HepG2 (cell line): ENCODE measurements around the gene TGFBR1. TPM values are rescaled to one million over a fixed set of nuclear protein-coding genes. Genes with fewer than 3 reads are reported as not detected.

Source experiments
- NCOA2 ChIP-seq: sonication (generic); formaldehyde crosslinking; IDR thresholded peaks from 2 replicates; pipeline ENCODE4 v1.8.0; 2022; ENCODE audit warnings: inconsistent platforms
- SMAD9 ChIP-seq: sonication (generic); formaldehyde crosslinking; IDR thresholded peaks from 2 replicates; pipeline ENCODE4 v1.5.1; 2020; ENCODE audit warnings: mild to moderate bottlenecking, missing genetic modification reagents
- SRSF9 ChIP-seq: fragments of 200-400 bp; formaldehyde crosslinking; IDR thresholded peaks from 2 replicates; pipeline ENCODE4 v1.6.1; 2018; ENCODE audit warnings: borderline replicate concordance, mild to moderate bottlenecking, low read depth, low read length; ENCODE audit not compliant: insufficient read depth, poor library complexity, severe bottlenecking
- SUZ12 ChIP-seq: fragments of 150-350 bp; IDR thresholded peaks from 2 replicates; pipeline ENCODE4 v1.6.1; 2014; ENCODE audit warnings: low read depth, low read length
- ZNF891 ChIP-seq: sonication (generic); formaldehyde crosslinking; IDR thresholded peaks from 2 replicates; pipeline ENCODE4 v1.5.0; 2020; ENCODE audit warnings: mild to moderate bottlenecking, missing genetic modification reagents
- ZSCAN20 ChIP-seq: sonication (generic); formaldehyde crosslinking; IDR thresholded peaks from 2 replicates; pipeline ENCODE4 v1.4.0; 2020; ENCODE audit warnings: missing genetic modification reagents, mild to moderate bottlenecking, borderline replicate concordance
- polyA plus RNA-seq, 8 experiments: library from polyadenylated mRNA; depleted of rRNA in 3 of 8; stranded (reverse) in 7 of 8; unstranded in 1 of 8; fragments of >200 nt; fragmentation: Illumina TruSeq in 4 of 8; extraction: Trizol in 4 of 8; gene quantifications; 2 replicates each; pipeline versions ENCODE4 v1.2.1 to v1.2.3, GENCODE V29; 2011 to 2016; ENCODE audit warnings: low read depth in 4 of 8, missing spikeins in 1 of 8, mixed read lengths in 1 of 8; ENCODE audit not compliant: insufficient read depth in 1 of 8
- total RNA-seq, 5 experiments: library from RNA; depleted of rRNA; stranded (reverse); fragments of >200 nt; fragmentation: Illumina TruSeq; extraction: Trizol; gene quantifications; 2 replicates each; pipeline ENCODE4 v1.2.3, GENCODE V29; 2016; ENCODE audit warnings: low read depth in 1 of 5
- TF ChIP-seq, protein P1 (sequence below), 2 experiments: fragments of 450-650 bp in 1 of 2; sonication (generic) in 1 of 2; formaldehyde crosslinking in 1 of 2; IDR thresholded peaks; 2 replicates each; pipeline versions ENCODE4 v1.6.1 to v1.8.0; 2016 to 2022; ENCODE audit warnings: antibody characterized with exemption in 1 of 2, mild to moderate bottlenecking in 1 of 2, missing genetic modification reagents in 1 of 2
- TF ChIP-seq, protein P2 (sequence below): fragments of 450-650 bp; IDR thresholded peaks from 2 replicates; pipeline ENCODE4 v1.6.1; 2016
- TF ChIP-seq, protein P3 (sequence below): sonication (generic); formaldehyde crosslinking; IDR thresholded peaks from 2 replicates; pipeline ENCODE4 v1.5.1; 2020; ENCODE audit warnings: mild to moderate bottlenecking, missing genetic modification reagents, moderate library complexity
- TF ChIP-seq, protein P4 (sequence below): sonication (generic); formaldehyde crosslinking; IDR thresholded peaks from 2 replicates; pipeline ENCODE4 v1.4.0; 2020; ENCODE audit warnings: missing genetic modification reagents

Gene TGFBR1
- total and polyA plus RNA-seq, 2 of the 13 experiments (the other 11 are each of a cell fraction or from before 2014, with no cell fraction given) = 16.8 to 23.9 TPM

DNA sequence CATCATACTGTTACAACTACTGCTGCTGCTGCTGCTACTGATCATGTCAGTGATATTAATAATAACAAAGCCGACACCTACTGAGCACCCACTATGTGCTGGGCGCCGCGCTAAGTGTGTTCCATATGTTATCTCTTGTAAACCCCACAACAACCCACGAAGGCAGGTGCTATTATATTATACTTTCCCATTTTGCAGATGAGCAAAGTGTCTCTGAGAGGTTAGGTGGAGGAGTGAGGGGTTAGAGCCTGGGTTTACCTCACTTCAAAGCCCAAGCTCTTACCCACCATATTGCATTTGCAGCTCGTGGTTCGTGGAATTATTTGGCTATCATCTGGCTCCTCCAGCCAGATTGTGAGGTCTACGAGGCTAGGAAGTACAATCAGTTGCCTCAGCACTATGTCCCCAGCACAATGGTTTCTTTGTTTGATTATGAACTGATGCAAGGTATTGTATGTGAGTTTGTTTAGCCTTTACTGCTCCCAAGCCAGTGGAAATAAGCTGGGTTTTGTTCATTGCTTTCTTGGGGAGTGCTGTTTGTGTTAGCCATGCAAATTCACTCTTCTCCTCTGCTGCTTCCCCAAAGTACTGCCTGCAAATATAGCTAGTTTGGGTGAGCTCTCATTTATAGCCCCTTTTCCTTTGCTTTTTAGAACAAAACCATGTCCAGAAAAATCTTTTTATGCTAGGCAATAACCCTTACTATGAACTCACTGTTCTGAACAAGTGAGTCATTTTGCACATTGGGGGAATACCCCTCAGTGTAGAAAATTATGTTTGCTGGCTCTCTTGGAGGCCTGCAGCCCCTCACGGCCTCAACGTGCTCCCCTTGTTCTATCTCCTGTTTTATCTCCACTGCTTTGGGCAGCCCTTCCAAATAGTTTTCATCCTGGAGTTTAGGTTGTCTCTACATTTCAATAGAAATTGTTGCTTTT, 68.9 kb downstream of the TGFBR1 start (continued):
- TF ChIP-seq, protein P1, sequence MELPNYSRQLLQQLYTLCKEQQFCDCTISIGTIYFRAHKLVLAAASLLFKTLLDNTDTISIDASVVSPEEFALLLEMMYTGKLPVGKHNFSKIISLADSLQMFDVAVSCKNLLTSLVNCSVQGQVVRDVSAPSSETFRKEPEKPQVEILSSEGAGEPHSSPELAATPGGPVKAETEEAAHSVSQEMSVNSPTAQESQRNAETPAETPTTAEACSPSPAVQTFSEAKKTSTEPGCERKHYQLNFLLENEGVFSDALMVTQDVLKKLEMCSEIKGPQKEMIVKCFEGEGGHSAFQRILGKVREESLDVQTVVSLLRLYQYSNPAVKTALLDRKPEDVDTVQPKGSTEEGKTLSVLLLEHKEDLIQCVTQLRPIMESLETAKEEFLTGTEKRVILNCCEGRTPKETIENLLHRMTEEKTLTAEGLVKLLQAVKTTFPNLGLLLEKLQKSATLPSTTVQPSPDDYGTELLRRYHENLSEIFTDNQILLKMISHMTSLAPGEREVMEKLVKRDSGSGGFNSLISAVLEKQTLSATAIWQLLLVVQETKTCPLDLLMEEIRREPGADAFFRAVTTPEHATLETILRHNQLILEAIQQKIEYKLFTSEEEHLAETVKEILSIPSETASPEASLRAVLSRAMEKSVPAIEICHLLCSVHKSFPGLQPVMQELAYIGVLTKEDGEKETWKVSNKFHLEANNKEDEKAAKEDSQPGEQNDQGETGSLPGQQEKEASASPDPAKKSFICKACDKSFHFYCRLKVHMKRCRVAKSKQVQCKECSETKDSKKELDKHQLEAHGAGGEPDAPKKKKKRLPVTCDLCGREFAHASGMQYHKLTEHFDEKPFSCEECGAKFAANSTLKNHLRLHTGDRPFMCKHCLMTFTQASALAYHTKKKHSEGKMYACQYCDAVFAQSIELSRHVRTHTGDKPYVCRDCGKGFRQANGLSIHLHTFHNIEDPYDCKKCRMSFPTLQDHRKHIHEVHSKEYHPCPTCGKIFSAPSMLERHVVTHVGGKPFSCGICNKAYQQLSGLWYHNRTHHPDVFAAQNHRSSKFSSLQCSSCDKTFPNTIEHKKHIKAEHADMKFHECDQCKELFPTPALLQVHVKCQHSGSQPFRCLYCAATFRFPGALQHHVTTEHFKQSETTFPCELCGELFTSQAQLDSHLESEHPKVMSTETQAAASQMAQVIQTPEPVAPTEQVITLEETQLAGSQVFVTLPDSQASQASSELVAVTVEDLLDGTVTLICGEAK (IDR thresholded peaks at IDR 0.05) = no peak
- TF ChIP-seq, protein P1 (CRISPR knock-in tag; IDR thresholded peaks at IDR 0.05) = no peak
- TF ChIP-seq, protein P2, sequence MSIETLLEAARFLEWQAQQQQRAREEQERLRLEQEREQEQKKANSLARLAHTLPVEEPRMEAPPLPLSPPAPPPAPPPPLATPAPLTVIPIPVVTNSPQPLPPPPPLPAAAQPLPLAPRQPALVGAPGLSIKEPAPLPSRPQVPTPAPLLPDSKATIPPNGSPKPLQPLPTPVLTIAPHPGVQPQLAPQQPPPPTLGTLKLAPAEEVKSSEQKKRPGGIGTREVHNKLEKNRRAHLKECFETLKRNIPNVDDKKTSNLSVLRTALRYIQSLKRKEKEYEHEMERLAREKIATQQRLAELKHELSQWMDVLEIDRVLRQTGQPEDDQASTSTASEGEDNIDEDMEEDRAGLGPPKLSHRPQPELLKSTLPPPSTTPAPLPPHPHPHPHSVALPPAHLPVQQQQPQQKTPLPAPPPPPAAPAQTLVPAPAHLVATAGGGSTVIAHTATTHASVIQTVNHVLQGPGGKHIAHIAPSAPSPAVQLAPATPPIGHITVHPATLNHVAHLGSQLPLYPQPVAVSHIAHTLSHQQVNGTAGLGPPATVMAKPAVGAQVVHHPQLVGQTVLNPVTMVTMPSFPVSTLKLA = no peak
- TF ChIP-seq NCOA2 (CRISPR knock-in tag) (no peak), ZNF891 (no peak), SRSF9 (no peak), SUZ12 (no peak), ZSCAN20 (CRISPR knock-in tag) (no peak), SMAD9 (CRISPR knock-in tag) (no peak)
- TF ChIP-seq, protein P3, sequence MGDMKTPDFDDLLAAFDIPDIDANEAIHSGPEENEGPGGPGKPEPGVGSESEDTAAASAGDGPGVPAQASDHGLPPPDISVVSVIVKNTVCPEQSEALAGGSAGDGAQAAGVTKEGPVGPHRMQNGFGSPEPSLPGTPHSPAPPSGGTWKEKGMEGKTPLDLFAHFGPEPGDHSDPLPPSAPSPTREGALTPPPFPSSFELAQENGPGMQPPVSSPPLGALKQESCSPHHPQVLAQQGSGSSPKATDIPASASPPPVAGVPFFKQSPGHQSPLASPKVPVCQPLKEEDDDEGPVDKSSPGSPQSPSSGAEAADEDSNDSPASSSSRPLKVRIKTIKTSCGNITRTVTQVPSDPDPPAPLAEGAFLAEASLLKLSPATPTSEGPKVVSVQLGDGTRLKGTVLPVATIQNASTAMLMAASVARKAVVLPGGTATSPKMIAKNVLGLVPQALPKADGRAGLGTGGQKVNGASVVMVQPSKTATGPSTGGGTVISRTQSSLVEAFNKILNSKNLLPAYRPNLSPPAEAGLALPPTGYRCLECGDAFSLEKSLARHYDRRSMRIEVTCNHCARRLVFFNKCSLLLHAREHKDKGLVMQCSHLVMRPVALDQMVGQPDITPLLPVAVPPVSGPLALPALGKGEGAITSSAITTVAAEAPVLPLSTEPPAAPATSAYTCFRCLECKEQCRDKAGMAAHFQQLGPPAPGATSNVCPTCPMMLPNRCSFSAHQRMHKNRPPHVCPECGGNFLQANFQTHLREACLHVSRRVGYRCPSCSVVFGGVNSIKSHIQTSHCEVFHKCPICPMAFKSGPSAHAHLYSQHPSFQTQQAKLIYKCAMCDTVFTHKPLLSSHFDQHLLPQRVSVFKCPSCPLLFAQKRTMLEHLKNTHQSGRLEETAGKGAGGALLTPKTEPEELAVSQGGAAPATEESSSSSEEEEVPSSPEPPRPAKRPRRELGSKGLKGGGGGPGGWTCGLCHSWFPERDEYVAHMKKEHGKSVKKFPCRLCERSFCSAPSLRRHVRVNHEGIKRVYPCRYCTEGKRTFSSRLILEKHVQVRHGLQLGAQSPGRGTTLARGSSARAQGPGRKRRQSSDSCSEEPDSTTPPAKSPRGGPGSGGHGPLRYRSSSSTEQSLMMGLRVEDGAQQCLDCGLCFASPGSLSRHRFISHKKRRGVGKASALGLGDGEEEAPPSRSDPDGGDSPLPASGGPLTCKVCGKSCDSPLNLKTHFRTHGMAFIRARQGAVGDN (CRISPR knock-in tag) = no peak
- TF ChIP-seq, protein P4, sequence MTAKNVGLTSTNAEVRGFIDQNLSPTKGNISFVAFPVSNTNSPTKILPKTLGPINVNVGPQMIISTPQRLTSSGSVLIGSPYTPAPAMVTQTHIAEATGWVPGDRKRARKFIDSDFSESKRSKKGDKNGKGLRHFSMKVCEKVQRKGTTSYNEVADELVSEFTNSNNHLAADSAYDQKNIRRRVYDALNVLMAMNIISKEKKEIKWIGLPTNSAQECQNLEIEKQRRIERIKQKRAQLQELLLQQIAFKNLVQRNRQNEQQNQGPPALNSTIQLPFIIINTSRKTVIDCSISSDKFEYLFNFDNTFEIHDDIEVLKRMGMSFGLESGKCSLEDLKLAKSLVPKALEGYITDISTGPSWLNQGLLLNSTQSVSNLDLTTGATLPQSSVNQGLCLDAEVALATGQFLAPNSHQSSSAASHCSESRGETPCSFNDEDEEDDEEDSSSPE (CRISPR knock-in tag) = no peak
